HG03039 (cell line): ENCODE results near the gene CHP2.
"Not testable (repeated sequence)": the region's sequence is repeated elsewhere in the genome, so short reads cannot be mapped to it uniquely, and the experiment has no call there.

Source experiments
- ATAC-seq: cut with Tn5 transposase; IDR thresholded peaks from one replicate; pipeline ENCODE4 v1.9.1; 2021; ENCODE audit warnings: mild to moderate bottlenecking, moderate library complexity; ENCODE audit not compliant: unreplicated experiment

Gene CHP2

DNA sequence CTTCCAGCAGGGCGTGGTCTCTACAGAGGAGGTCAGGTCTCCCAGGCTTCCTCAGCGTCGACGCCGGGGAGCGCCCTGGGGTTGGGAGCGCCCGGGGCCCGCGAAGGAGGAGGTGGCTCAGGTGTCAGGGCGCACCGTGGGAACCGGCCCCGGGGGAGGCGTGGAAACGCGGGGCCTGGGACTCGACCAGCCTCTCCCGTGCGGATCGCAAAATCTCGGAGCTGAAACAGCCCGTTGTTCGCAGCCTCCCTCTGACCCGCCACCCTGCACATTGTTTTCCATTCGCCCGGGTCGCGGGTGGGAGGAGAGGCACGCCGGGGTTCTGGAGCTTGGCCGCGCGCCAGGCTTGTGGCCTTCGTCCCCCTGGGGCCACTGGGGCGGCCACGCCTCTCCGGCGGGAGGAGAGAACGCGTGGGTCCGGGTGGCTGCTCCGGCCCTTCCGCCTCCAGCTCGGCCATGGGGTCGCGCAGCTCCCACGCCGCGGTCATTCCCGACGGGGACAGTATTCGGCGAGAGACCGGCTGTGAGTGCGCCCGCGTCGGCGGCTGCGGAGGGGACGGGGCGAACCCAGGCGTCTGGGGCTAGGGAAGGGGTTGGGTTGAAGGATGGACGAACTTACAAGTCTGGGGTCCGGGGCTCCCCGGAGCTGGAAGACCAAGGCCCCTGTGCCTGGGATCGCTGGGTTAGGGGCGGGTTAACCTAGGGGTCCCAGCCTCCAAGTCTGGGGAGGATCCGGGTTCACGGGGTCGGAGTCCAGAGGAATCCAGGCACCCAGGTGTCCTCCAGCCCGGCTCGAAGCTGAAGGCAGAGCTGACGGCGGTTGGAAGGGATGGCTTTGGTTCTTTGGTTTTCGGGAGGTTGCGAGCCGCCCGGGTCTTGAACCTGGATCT lies at the start of gene CHP2:
TSS of gene CHP2 (plus strand) at position 433 of the 890 bp plus-strand sequence. CDS start at position 457, 24 bp downstream.
- no peak for ATAC-seq

GRCh38 chr16:23705517-23705902 lies 49.3 kb upstream of the CHP2 start:
- no peak for ATAC-seq

- ATAC-seq, result no peak
These were observed 48.4 kb upstream of the CHP2 start for GRCh38 chr16:23706439-23706838.

GRCh38 chr16:23709536-23709935 lies 45.3 kb upstream of the CHP2 start:
- no peak for ATAC-seq

GRCh38 chr16:23710008-23710407 lies 44.8 kb upstream of the CHP2 start:
- ATAC-seq, result no peak

DNA sequence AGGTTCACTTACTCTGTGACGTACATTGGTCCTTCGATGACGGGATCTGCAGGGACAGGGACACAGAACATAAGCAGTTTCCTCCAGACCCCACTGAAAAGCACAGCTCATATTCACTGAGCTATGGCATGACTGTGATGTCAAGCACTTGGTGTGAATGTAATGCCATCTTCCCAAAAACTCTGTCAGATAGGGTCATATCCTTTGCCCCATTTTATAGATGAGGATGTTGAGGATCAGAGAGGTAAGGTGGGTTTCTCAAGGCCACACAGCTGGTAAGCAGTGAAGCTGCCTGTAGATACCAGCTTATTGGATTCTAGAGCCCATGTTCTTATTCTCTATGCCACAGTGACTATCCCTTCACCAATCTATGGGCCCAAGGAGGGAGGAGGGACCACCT lies 44.3 kb upstream of the CHP2 start:
- ATAC-seq, result no peak

DNA sequence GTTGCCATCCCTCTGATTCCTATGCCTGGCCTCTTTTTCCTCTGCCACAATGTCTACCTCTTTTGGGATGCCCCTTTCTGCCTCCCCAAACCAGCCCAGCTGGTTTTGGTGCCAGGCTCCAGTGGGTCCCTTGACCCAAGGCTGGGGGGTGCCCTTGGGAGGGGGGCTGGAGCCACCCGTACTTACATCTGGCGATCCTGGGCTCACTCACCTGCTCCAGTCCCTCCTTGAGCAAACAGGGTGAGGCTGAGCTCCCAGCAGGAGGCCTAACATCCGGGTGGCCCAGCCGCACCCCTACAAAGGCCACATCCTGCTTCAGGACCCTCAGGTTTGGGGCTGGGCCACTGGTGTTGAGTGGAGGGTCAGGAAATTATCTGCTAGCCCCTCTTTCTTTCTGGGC lies 43.0 kb upstream of the CHP2 start:
- ATAC-seq, result no peak

DNA sequence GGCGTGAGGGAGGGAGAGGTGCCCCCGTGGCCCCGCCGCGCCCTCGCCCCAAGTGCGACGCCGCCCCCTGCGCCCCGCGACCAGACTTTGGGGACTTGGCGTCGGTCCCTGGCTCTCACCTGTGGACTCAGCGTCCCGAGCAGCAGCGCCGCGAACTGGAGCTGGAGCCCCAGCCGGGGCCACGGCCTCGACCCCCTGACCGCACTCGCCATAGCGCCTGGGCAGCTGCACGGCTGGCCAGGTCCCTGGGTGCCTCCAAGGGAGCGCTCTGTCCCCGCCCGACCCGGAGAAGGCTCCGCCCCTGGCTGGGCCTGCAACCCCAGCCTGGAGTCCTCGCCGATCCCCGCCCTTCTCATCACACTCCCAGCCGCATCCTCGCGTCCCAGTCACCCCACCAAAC lies 41.9 kb upstream of the CHP2 start, which contains the start of gene ERN2:
TSS of gene ERN2 (minus strand) at position 247 of the 400 bp plus-strand sequence. CDS start at position 212, 35 bp downstream.
- no peak for ATAC-seq

DNA sequence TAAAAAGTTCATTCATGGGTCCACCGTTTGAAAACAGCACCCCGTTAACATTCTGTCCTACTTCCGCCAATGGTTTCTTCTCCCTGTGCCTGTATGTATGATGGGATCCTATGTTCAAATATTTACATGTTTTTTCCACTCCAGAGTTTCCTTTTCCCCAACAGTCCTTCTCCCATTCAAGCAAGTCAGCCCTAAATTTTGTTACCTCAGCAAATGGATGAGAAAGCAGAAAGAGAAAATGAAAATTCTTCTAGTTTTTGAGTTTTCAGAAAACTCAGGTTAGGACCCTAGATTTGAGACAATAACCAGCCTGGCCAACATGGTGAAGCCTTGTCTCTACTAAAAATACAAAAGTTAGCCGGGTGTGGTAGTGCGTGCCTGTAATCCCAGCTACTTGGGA lies 38.3 kb upstream of the CHP2 start:
- ATAC-seq, result no peak

DNA sequence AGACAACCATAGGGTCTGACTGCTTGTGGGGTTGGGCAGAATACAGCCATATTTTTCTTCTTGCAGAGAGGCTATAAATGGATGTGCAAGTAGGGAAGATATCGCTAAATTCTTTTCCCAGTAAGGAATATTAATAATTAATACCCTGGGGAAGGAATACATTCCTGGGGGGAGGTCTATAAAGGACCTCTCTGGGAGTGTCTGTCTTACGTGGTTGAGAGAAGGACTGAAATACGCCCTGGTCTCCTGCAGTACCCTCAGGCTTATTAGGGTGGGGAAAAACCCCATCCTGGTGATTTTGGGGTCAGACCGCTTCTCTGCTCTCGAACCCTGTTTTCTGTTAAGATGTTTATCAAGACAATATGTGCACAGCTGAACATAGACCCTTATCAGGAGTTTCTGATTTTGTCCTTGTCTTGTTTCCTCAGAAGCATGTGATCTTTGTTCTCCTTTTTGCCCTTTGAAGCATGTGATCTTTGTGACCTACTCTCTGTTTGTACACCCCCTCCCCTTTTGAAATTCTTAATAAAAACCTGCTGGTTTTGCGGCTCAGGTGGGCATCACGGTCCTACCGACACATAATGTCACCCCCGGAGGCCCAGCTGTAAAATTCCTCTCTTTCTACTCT lies 32.1 kb upstream of the CHP2 start:
- ATAC-seq, result not testable (repeated sequence)

GRCh38 chr16:23724096-23724784 lies 30.6 kb upstream of the CHP2 start:
- no peak for ATAC-seq

- no peak for ATAC-seq
These were observed 30.1 kb upstream of the CHP2 start for GRCh38 chr16:23724785-23725131.

- no peak for ATAC-seq
These were observed 28.1 kb upstream of the CHP2 start for GRCh38 chr16:23726710-23727109.

DNA sequence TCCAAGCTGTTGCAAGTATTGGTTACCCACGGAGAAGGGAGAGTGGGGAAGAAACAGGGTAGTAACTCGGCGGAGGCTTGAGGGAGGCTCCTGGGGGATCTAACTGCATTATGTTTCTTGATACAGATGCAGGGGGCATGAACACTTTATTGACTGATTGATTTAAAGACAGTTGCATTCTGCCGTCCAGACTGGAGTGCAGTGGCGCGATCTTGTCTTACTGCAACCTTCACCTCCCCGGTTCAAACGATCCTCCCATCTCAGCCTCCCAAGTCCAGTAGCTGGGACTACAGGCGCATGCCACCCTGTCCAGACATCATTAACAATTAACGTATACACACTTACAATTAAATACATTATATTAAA lies 26.7 kb upstream of the CHP2 start:
- ATAC-seq, result no peak

DNA sequence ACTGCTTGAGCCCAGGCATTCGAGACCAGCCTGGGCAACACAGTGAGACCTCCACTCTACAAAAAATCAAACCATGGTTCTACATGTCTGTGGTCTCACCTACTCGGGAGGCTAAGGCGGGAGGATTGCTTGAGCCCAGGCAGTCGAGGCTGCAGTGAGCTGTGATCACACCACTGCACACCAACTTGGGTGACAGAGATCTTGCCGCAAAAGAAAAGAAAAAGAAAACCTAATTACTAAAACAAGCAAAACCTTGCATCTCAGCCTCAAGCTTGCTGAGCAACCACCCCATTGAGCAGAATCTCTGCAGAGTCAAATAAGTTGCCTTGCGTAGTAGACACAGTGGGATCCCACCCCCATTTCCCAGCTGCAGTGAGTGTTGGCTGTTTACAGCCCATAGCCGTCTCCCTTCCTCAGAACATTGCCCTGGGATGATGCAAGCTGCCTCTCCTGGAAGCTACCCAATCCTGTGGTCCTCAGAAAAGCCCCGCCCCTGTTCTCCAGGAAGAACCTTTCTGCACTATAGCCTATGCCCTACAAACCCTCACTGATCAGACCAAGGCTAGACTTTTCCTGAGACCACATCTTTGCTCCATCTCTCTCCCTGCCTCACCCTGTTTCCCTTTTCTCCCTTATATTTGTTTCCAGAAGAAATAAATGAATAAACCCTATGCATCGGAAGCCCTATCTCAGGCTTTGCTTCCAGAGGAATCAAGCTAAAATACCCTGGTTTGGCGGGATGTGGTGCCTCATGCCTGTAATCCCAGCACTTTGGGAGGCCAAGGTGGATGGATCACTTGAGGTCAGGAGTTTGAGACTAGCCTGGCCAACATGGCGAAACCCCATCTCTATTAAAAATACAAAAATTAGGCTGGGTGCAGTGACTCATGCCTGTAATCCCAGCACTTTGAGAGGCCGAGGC lies 25.1 kb upstream of the CHP2 start:
- no peak for ATAC-seq

DNA sequence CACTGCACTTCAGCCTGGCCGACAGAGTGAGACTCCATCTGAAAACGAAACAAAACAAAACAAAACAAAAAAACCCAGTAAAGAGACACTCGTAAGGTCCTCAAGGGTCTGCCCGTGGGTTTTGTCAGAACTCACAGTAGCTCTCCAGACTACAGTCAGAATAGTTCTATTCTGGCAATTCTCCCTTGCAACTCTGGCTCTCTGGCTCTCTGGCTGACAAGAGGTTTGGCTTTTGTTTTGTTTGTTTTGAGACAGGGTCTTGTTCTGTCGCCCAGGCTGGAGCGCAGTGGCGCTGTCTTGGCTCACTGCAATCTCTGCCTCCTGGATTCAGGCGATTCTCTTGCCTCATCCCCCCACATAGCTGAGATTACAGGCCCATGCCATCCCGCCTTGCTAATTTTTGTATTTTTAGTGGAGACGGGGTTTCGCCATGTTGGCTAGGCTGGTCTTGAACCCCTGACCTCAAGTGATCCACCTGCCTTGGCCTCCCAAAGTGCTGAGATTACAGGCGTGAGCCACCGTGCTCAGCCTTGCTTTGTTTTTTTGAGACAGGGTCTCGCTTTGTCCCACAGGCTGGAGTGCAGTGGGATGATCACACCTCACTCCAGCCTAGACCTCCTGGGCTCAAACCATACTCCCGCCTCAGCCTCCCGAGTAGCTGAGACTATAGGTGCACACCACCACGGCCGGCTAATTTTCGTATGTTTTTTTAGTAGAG lies 20.5 kb upstream of the CHP2 start:
- ATAC-seq, result no peak

DNA sequence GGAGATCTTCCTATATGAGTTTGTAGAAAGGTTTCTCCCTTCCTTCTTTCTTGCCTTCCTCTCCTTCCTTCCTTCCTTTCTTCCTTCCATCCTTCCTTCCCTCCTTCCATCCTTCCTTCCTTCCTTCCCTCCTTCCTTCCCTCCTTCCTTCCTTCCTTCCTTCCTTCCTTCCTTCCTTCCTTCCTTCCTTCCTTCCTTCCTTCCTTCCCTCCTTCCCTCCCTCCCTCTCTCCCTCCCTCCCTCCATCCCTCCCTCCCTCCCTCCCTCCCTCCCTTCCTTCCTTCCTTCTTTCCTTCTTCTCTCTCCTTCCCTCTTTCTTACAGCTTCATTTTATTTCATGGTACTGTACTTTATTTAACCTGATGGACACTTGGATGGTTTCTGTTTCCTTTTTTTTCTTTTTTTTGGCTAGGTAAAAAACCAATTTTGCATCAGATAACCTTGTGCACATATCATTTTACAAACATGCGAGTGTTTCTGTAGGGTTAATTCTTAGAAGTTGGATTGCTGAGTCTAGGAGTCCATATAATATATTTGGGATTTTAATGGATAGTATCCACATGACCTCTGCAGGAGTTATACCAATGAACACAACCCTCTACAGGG lies 17.3 kb upstream of the CHP2 start:
- ATAC-seq, result not testable (repeated sequence)

DNA sequence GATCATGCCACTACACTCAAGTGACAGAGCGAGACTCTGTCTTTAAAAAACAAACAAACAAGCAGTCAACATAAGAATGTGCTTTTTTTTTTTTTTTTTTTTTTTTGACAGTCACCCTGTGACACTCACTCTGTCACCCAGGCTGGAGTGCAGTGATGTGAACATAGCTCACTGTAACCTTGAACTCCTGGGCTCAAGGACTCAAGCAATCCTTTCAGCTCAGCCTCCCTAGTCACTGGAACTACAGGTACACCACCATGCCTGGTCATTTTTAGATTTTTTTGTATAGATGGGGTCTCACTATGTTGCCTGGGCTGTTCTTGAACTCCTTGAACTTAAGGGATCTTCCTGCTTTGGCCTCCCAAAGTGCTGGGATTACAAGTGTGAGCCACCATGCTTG lies 15.3 kb upstream of the CHP2 start:
- no peak for ATAC-seq

- no peak for ATAC-seq
These were observed 13.0 kb upstream of the CHP2 start for GRCh38 chr16:23741675-23742303.
